Lower leg skin (tissue), 3 donors: Measurements from ENCODE around the gene CSF2RB.

Source experiments
- CTCF ChIP-seq, 3 donors: fragments of 450-650 bp; IDR thresholded peaks; one replicate each; pipeline ENCODE4 v1.5.1; 2016; ENCODE audit warnings: antibody characterized with exemption in 3 of 3, mild to moderate bottlenecking in 3 of 3, moderate library complexity in 2 of 3
- POLR2A ChIP-seq, 2 donors: fragments of 450-650 bp; IDR thresholded peaks; one replicate each; pipeline ENCODE4 v1.6.1; 2016 to 2017; ENCODE audit warnings: antibody characterized with exemption in 2 of 2, mild to moderate bottlenecking in 1 of 2, moderate library complexity in 1 of 2

- no peak for TF ChIP-seq CTCF (IDR thresholded peaks at IDR 0.05)
- no peak for TF ChIP-seq POLR2A (IDR thresholded peaks at IDR 0.05)
Observed at GRCh38 chr22:36928786-36929535, 15.5 kb downstream of the CSF2RB start.
